GM12878 (cell line): ENCODE measurements around the gene OXTR. TPM values are rescaled to one million over a fixed set of nuclear protein-coding genes. Genes with fewer than 3 reads are reported as not detected.

Experiments
- ATAC-seq: fragments of 200-7000 bp; cut with Tn5 transposase; 3 replicates; pipeline ENCODE4 v1.9.1; 2020; ENCODE audit warnings: mild to moderate bottlenecking, moderate library complexity
- BruUV-seq: library from RNA; stranded (reverse); fragments of 400-500 nt; replicated peaks from 2 replicates; lab custom pipeline; 2021; lab: Mats Ljungman, UMichigan
- CTCF ChIA-PET: fragments of 300-600 bp; sonication (Branson Sonifier 250); formaldehyde crosslinking; extraction: SDS; loops from one replicate; lab custom pipeline; 2021; ENCODE audit warnings: inconsistent platforms; lab: Yijun Ruan, JAX
- POLR2A ChIA-PET: fragments of 350-600 bp; formaldehyde crosslinking; extraction: SDS; loops from one replicate; lab custom pipeline; 2021; ENCODE audit warnings: inconsistent platforms; lab: Charles Lee
- RAD21 ChIA-PET: fragments of 300-600 bp; sonication (Branson Sonifier 250); formaldehyde crosslinking; loops from one replicate; lab custom pipeline; 2023; ENCODE audit warnings: antibody characterized with exemption; ENCODE audit not compliant: unreplicated experiment; lab: Charles Lee
- SMC1A ChIA-PET: fragments of 300-600 bp; sonication (Branson Sonifier 250); formaldehyde crosslinking; loops from one replicate; lab custom pipeline; 2023; ENCODE audit not compliant: unreplicated experiment, uncharacterized antibody; lab: Charles Lee
- DNase-seq: peaks from one replicate; pipeline ENCODE4 v3.0.0-alpha.2; 2011; ENCODE audit warnings: low read depth, low spot score
- FAIRE-seq: peaks from 3 replicates; lab custom pipeline; 2011; peaks lifted over from hg19 to GRCh38; lab: Jason Lieb, UNC
- H2AFZ ChIP-seq: 2 replicates; pipeline ENCODE4 v1.6.0; 2011; ENCODE audit warnings: low read depth, low read length, control low read depth; ENCODE audit not compliant: control insufficient read depth
- H3K27ac ChIP-seq: 2 replicates; pipeline ENCODE4 v1.5.1; 2011; ENCODE audit warnings: control low read depth; ENCODE audit not compliant: control insufficient read depth, insufficient read depth
- H3K27me3 ChIP-seq, 2 experiments: replicated peaks in 1 of 2; 2 replicates each; pipeline versions ENCODE4 v1.6.0 to v1.6.1; 2011; ENCODE audit warnings: low read length in 1 of 2; ENCODE audit not compliant: control insufficient read depth in 2 of 2, insufficient read depth in 2 of 2
- H3K36me3 ChIP-seq, 2 experiments: 2 replicates each; pipeline ENCODE4 v1.5.1; 2011; ENCODE audit warnings: low read length in 1 of 2; ENCODE audit not compliant: control insufficient read depth in 2 of 2, insufficient read depth in 2 of 2
- H3K4me1 ChIP-seq: 2 replicates; pipeline ENCODE4 v1.6.1; 2011; ENCODE audit warnings: mild to moderate bottlenecking, low read length, moderate library complexity, mixed read lengths; ENCODE audit not compliant: control insufficient read depth, insufficient read depth
- H3K4me2 ChIP-seq: 2 replicates; pipeline ENCODE4 v1.6.0; 2011; ENCODE audit warnings: control low read depth; ENCODE audit not compliant: control insufficient read depth, insufficient read depth
- H3K4me3 ChIP-seq: fragments of 200-600 bp; sonication (generic); 2 replicates; pipeline ENCODE4 v1.5.1; 2016
- H3K79me2 ChIP-seq: 2 replicates; pipeline ENCODE4 v1.6.0; 2011; ENCODE audit warnings: low read length; ENCODE audit not compliant: control insufficient read depth, insufficient read depth
- H3K9ac ChIP-seq: 2 replicates; pipeline ENCODE4 v1.8.0; 2011; ENCODE audit warnings: low read length, control low read depth, mixed read lengths; ENCODE audit not compliant: control insufficient read depth, insufficient read depth
- H3K9me3 ChIP-seq: replicated peaks from 3 replicates; pipeline ENCODE4 v1.5.1; 2011; ENCODE audit warnings: mild to moderate bottlenecking, low read length; ENCODE audit not compliant: control insufficient read depth, insufficient read depth
- H4K20me1 ChIP-seq: 2 replicates; pipeline ENCODE4 v1.6.0; 2011; ENCODE audit not compliant: control insufficient read depth, insufficient read depth
- BRCA1 ChIP-seq: IDR thresholded peaks from 2 replicates; pipeline ENCODE4 v1.6.1; 2011; ENCODE audit warnings: low read depth, low read length, improper control_type of control experiment
- CHD1 ChIP-seq: IDR thresholded peaks from 2 replicates; pipeline ENCODE4 v1.6.1; 2012; ENCODE audit warnings: low read depth, low read length, improper control_type of control experiment
- IRF4 ChIP-seq: IDR thresholded peaks from 2 replicates; pipeline ENCODE4 v1.6.1; 2011; ENCODE audit warnings: low read depth, low read length
- PAX8 ChIP-seq: fragments of 450-650 bp; IDR thresholded peaks from 2 replicates; pipeline ENCODE4 v1.6.1; 2017; ENCODE audit warnings: mild to moderate bottlenecking, moderate library complexity
- POLR2AphosphoS2 ChIP-seq: IDR thresholded peaks from 2 replicates; pipeline ENCODE4 v1.6.1; 2011; ENCODE audit warnings: low read depth, mild to moderate bottlenecking, low read length, improper control_type of control experiment, moderate library complexity
- RBBP5 ChIP-seq: fragments of 200-600 bp; sonication (generic); conservative IDR thresholded peaks from 2 replicates; pipeline ENCODE4 v1.6.1; 2016
- STAT1 ChIP-seq: fragments of 450-650 bp; conservative IDR thresholded peaks from 2 replicates; pipeline ENCODE4 v1.6.1; 2014; ENCODE audit warnings: antibody characterized with exemption, mild to moderate bottlenecking
- ZBTB40 ChIP-seq: fragments of 450-650 bp; IDR thresholded peaks from 2 replicates; pipeline ENCODE4 v1.6.1; 2016; ENCODE audit warnings: mild to moderate bottlenecking, moderate library complexity, borderline replicate concordance
- WGBS: methylation state at CpG from one replicate; pipeline ENCODE4 v1.1.6; 2016; ENCODE audit warnings: low lambda C conversion rate; ENCODE audit not compliant: insufficient replicate concordance, insufficient coverage; ENCODE audit errors: missing lambda C conversion rate; 5-methylcytosine and 5-hydroxymethylcytosine counted together
- in situ Hi-C: fragments of 300-500 bp; cut with MboI; formaldehyde crosslinking; loops from 9 replicates; pipeline ENCODE4 v1.14.3; 2018; ENCODE audit warnings: mixed read lengths
- intact Hi-C: fragments of 100-400 bp; cut with micrococcal nuclease; formaldehyde crosslinking; loops from one replicate; pipeline ENCODE4 v1.14.2; 2022; ENCODE audit not compliant: unreplicated experiment
- polyA plus RNA-seq, 11 experiments: library from polyadenylated mRNA; depleted of rRNA in 4 of 11; unstranded in 6 of 11; stranded (reverse) in 5 of 11; fragments of >200 nt; fragmentation: Nextera tagmentation in 4 of 11; fragmentation: Illumina TruSeq in 1 of 11; extraction: Ambion mirVana in 4 of 11; extraction: Trizol in 1 of 11; gene quantifications; 1 replicate in 1 of 11; 2 replicates in 10 of 11; pipeline versions ENCODE4 v1.2.1 to v1.2.3, GENCODE V29; 2011 to 2016; ENCODE audit warnings: inconsistent platforms in 2 of 11, missing spikeins in 2 of 11, low read depth in 1 of 11
- total RNA-seq, 4 experiments: library from RNA; depleted of rRNA in 3 of 4; stranded (reverse); fragments of >200 nt in 3 of 4; fragmentation: Illumina TruSeq in 1 of 4; extraction: Trizol in 1 of 4; gene quantifications; 2 replicates each; pipeline versions ENCODE4 v1.2.1 to v1.2.3, GENCODE V29; 2013 to 2021

The OXTR gene
- total and polyA plus RNA-seq, 10 of the 15 experiments (the other 5 are each of a cell fraction or from before 2014, with no cell fraction given) = 0.43 to 5.9 (median 2.6) TPM

GRCh38 chr3:8737301-8737700, 32.1 kb downstream of the OXTR start (continued):
- TF ChIP-seq POLR2AphosphoS2 = no peak
- TF ChIP-seq RBBP5 = no peak
- TF ChIP-seq PAX8 = no peak
- TF ChIP-seq STAT1 = no peak
- no peak for TF ChIP-seq BRCA1
- no peak for TF ChIP-seq ZBTB40
- TF ChIP-seq CHD1 = no peak
- no peak for TF ChIP-seq IRF4

- BruUV-seq = no TSS peak
- H3K4me2 ChIP-seq = no peak overlapping the region
- no peak for FAIRE-seq
- ChIA-PET RAD21 (no interaction called here), POLR2A (no interaction called here), SMC1A (no interaction called here), CTCF (interaction anchor here (0.6 kb wide), 1 partner anchor 34 kb away, joined by 3 read pairs; no protein-coding TSS in a partner anchor)
- H3K27ac ChIP-seq = no peak overlapping the region
- in situ Hi-C loops = no loop called here
- H3K36me3 ChIP-seq = no peaks in the 10 kb centered on the region
- no peak for DNase-seq
- H2AFZ ChIP-seq = no peak overlapping the region
- no peak overlapping the region for H3K9ac ChIP-seq
- no peaks in the 10 kb centered on the region for H4K20me1 ChIP-seq
- no peaks in the 10 kb centered on the region for H3K79me2 ChIP-seq
- no peaks in the 10 kb centered on the region for H3K4me1 ChIP-seq
- intact Hi-C loops = no loop called here
- no peak overlapping the region for H3K4me3 ChIP-seq
- no peak for ATAC-seq
- TF ChIP-seq POLR2AphosphoS2 = no peak
- 66% methylated on average over 7 of the region's 11 CpGs for WGBS
- H3K27me3 ChIP-seq = peaks cover 0 to 2% of the 10 kb centered on the region in 2 experiments; a peak in 1 of 4 replicates
- no peaks in the 10 kb centered on the region for H3K9me3 ChIP-seq
Observed at GRCh38 chr3:8736436-8736835, 33.0 kb downstream of the OXTR start.
